Measurements from ENCODE around the gene ARL13B. TPM values are rescaled to one million over a fixed set of nuclear protein-coding genes. Genes with fewer than 3 reads are reported as not detected.
"Not testable (repeated sequence)": the region's sequence is repeated elsewhere in the genome, so short reads cannot be mapped to it uniquely, and the experiment has no call there.

ARL13B gene
- total and polyA plus RNA-seq, 3 donors from 2014 or later = 6.2 to 15.4 (median 14.9) TPM

DNA sequence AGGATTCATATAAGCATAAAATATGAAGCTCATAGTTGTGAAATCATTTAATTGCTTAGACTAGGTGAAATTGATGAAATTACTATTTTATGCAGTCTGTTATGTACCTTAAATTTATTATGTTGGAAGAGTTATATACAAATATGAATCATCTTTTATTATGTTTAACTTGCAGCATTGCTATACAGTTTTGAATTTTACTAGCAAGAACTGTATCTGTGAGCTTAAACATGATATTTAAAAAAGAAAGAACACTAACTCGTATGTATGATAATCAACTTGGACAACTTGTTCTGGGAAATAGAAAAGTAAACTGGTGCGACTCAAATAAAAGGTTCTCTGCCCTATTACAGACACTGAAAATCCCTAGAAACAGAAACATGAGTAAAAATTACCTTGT lies 46.7 kb downstream of the ARL13B start:
- H3K27me3 ChIP-seq = no peaks in the 10 kb centered on the region
- WGBS, 2 donors = 44 to 65% methylated on average over 2 of the region's 2 CpGs
- no peak overlapping the region for H3K27ac ChIP-seq
- intact Hi-C loops (cut with DNase I; ENCODE audit: low total_unique reads) = no loop called here
- H3K9me3 ChIP-seq = no peaks in the 10 kb centered on the region
- no peak overlapping the region for H3K4me3 ChIP-seq
- TF ChIP-seq, protein P1, sequence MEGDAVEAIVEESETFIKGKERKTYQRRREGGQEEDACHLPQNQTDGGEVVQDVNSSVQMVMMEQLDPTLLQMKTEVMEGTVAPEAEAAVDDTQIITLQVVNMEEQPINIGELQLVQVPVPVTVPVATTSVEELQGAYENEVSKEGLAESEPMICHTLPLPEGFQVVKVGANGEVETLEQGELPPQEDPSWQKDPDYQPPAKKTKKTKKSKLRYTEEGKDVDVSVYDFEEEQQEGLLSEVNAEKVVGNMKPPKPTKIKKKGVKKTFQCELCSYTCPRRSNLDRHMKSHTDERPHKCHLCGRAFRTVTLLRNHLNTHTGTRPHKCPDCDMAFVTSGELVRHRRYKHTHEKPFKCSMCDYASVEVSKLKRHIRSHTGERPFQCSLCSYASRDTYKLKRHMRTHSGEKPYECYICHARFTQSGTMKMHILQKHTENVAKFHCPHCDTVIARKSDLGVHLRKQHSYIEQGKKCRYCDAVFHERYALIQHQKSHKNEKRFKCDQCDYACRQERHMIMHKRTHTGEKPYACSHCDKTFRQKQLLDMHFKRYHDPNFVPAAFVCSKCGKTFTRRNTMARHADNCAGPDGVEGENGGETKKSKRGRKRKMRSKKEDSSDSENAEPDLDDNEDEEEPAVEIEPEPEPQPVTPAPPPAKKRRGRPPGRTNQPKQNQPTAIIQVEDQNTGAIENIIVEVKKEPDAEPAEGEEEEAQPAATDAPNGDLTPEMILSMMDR (IDR thresholded peaks at IDR 0.05) = no peak
- no peak for TF ChIP-seq POLR2A (IDR thresholded peaks at IDR 0.05)
- no peak for DNase-seq
- H3K4me1 ChIP-seq = peaks cover 7% of the 10 kb centered on the region
- no peaks in the 10 kb centered on the region for H3K36me3 ChIP-seq (ENCODE audit: low read depth, missing control alignments)

DNA sequence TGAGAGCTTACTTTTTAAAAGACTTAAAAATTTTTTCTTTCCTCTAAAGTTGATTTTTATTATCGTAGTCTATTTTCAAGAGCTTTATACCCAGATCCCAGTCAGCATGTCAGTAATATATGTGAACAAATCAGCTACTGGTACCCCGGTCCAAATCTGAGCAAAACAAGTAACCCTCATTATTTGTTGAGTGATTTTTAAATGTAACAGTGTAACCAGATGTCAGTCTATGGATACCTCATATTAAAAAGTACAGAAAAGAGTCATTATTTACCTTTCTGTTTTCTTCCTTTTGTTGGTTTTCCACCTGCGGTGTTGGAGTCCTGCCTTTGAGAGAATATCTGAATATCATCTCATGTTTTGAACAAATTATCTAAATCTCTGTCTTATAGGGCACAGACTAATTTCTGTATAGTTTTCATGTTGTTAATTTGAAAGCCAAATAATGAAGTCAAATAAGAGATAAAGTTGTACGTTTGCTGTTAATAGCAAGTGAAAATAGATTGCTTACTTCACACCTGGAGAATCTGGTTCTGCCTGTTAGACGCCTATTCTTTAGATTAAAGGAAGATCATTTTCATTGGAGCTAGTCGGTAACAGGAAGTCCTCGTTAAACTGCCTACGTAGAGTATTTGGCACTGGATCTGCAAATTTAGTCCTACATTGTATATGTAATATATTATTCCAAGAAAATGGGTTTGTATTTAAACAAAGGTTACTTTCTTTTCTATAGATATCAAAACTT lies 48.3 kb downstream of the ARL13B start, which contains the start of gene STX19:
Gene STX19 (minus strand): TSS at position 505 of the 745 bp plus-strand sequence. CDS start 13,328 bp downstream, outside the sequence.
- intact Hi-C loops (cut with DNase I; ENCODE audit: low total_unique reads) = no loop called here
- Histone ChIP-seq H3K27ac (no peak within 1 kb of the TSS), H3K4me3 (no peak within 1 kb of the TSS), H3K36me3 (ENCODE audit: low read depth, missing control alignments) (no peaks in the 10 kb centered on the region), H3K27me3 (no peaks in the 10 kb centered on the region), H3K9me3 (no peaks in the 10 kb centered on the region), H3K4me1 (peaks cover 7% of the 10 kb centered on the region)
- no peak for TF ChIP-seq POLR2A (IDR thresholded peaks at IDR 0.05)
- TF ChIP-seq, protein P1 (IDR thresholded peaks at IDR 0.05) = no peak
- DNase-seq = no peak
- WGBS, 2 donors = 70 to 78% methylated on average over 8 of the region's 8 CpGs

DNA sequence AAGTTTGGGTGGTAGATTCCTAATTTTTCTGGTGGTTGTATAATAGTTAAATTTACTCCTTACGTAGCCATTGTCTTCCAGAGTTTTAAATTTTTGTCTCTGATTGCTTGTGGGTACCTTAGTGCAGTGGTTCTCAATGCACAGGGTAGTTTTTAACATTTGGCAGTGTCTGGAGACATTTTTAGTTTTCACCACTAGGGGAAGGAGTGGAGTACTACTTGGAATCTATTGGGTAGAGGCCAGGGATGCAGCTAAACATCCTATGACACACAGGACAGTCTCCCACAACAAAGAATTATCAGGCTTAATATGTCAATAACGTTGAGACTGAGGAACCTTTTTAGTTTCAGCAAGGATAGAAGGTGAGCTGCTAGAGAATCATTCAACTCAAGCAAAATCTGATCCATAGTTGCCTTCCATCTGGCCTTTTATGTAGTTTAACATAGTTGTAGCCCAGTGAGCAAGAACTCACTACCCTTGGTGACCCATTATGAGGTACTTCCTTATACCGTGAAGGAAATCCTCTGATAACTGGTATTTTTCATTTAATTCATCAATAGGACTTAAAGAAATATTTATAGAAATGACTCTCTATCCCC lies 57.1 kb downstream of the ARL13B start:
- Histone ChIP-seq H3K4me1 (no peaks in the 10 kb centered on the region), H3K4me3 (no peak overlapping the region), H3K36me3 (ENCODE audit: low read depth, missing control alignments) (no peaks in the 10 kb centered on the region), H3K27me3 (no peaks in the 10 kb centered on the region), H3K27ac (no peak overlapping the region), H3K9me3 (no peaks in the 10 kb centered on the region)
- intact Hi-C loops (cut with DNase I; ENCODE audit: low total_unique reads) = no loop called here
- 80 to 88% methylated on average over 3 of the region's 3 CpGs for WGBS, 2 donors
- no peak for TF ChIP-seq POLR2A (IDR thresholded peaks at IDR 0.05)
- TF ChIP-seq, protein P1 (IDR thresholded peaks at IDR 0.05) = peak; percentile 33 to 62 (median 38)
- no peak for DNase-seq

DNA sequence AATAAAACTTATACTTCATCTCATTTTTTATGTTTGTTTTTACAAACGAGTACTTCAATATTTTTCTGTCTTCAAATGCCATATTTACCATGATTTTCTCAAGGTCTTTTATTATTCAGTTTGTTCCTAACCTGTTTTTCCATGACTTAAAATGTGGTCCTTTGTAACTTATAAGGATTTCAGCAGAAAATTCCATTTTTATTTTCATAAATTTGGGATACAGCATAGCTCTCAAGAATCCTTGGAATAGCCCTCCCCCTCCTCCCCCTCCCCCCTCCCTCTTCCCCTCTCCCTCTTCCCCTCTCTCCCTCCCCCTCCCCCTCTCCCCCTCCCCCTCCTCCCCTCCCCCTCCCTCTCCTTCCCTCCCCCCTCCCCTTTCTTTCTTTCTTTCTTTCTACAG lies 63.3 kb downstream of the ARL13B start:
- H3K4me1 ChIP-seq = no peaks in the 10 kb centered on the region
- WGBS, 2 donors = 73 to 75% methylated on average over 1 of the region's 1 CpG
- no peak overlapping the region for H3K4me3 ChIP-seq
- intact Hi-C loops (cut with DNase I; ENCODE audit: low total_unique reads) = no loop called here
- H3K9me3 ChIP-seq = no peaks in the 10 kb centered on the region
- H3K36me3 ChIP-seq (ENCODE audit: low read depth, missing control alignments) = no peaks in the 10 kb centered on the region
- TF ChIP-seq POLR2A (IDR thresholded peaks at IDR 0.05) = no peak
- TF ChIP-seq, protein P1 (IDR thresholded peaks at IDR 0.05) = no peak
- no peaks in the 10 kb centered on the region for H3K27me3 ChIP-seq
- no peak for DNase-seq
- H3K27ac ChIP-seq = no peak overlapping the region

DNA sequence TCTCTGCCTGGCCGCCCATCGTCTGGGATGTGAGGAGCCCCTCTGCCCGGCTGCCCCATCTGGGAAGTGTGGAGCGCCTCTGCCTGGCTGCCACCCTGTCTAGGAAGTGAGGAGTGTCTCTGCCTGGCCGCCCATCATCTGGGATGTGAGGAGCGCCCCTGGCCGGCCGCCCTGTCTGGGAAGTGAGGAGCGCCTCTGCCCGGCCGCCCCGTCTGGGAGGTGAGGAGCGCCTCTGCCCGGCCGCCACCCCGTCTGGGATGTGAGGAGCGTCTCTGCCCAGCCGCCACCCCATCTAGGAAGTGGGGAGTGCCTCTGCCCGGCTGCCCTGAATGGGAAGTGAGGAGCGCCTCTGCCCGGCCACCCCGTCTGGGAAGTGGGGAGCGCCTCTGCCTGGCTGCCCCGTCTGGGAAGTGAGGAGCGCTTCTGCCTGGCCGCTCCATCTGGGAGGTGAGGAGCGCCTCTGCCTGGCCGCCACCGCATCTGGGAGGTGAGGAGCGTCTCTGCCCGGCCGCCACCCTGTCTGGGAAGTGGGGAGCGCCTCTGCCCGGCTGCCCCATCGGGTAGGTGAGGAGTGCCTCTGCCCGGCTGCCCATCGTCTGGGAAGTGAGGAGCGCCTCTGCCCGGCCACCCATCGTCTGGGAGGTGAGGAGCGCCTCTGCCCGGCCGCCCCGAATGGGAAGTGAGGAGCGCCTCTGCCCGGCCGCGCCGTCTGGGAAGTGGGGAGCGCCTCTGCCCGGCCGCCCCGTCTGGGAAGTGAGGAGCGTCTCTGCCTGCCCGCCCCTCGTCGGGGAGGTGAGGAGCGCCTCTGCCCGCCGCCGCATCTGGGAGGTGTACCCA lies 64.4 kb downstream of the ARL13B start:
- intact Hi-C loops (cut with DNase I; ENCODE audit: low total_unique reads); H3K9me3 ChIP-seq; H3K27ac ChIP-seq; H3K27me3 ChIP-seq; H3K4me1 ChIP-seq; H3K4me3 ChIP-seq; H3K36me3 ChIP-seq (ENCODE audit: low read depth, missing control alignments); DNase-seq: not testable (repeated sequence)
- WGBS, 2 donors = 95 to 97% methylated on average over 23 to 38 of the region's 61 CpGs
